ENCODE data around the gene PPDPF.

Gene PPDPF

DNA sequence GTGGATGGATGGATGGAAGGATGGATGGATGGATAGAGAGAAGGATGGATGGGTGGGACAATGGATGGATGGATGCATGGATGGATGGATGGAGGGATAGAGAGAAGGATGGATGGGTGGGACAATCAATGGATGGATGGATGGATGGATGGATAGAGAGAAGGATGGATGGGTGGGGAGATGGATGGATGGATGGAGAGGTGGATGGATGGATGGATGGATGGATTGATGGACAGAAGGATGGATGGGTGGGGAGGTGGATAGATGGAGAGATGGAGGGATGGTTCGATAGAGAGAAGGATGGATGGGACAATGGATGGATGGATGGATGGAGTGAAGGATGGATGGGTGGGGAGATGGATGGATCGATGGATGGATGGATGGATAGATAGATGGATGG lies 28.0 kb upstream of the PPDPF start:
- TF ChIP-seq EZH2 (IDR thresholded peaks at IDR 0.05) = no peak
- TF ChIP-seq FOXP2 (optimal IDR thresholded peaks at IDR 0.05; ENCODE audit: control extremely low read depth, extremely low read length, insufficient read depth) = no peak
- no peak for TF ChIP-seq POLR2AphosphoS5 (IDR thresholded peaks at IDR 0.05; ENCODE audit: borderline replicate concordance, low read depth, low read length)
- no peaks in the 10 kb centered on the region for H3K9me3 ChIP-seq (ENCODE audit: low read depth, low read length)
- H3K4me3 ChIP-seq = no peak overlapping the region
- no peaks in the 10 kb centered on the region for H3K36me3 ChIP-seq (ENCODE audit: insufficient read depth, low read length)
- no peak for DNase-seq (ENCODE audit: low read depth, low spot score)
- H3K27ac ChIP-seq = no peak overlapping the region
- H3K9ac ChIP-seq (ENCODE audit: insufficient read length) = no peak overlapping the region

- no peak overlapping the region for H3K9ac ChIP-seq (ENCODE audit: insufficient read length)
- no peak overlapping the region for H3K4me3 ChIP-seq
- TF ChIP-seq EZH2 (IDR thresholded peaks at IDR 0.05) = no peak
- TF ChIP-seq FOXP2 (optimal IDR thresholded peaks at IDR 0.05; ENCODE audit: control extremely low read depth, extremely low read length, insufficient read depth) = no peak
- TF ChIP-seq POLR2AphosphoS5 (IDR thresholded peaks at IDR 0.05; ENCODE audit: borderline replicate concordance, low read depth, low read length) = no peak
- no peaks in the 10 kb centered on the region for H3K36me3 ChIP-seq (ENCODE audit: insufficient read depth, low read length)
- H3K27ac ChIP-seq = no peak overlapping the region
- no peak for DNase-seq (ENCODE audit: low read depth, low spot score)
- H3K9me3 ChIP-seq (ENCODE audit: low read depth, low read length) = no peaks in the 10 kb centered on the region
Measured at GRCh38 chr20:63492982-63493381, 27.6 kb upstream of the PPDPF start.

DNA sequence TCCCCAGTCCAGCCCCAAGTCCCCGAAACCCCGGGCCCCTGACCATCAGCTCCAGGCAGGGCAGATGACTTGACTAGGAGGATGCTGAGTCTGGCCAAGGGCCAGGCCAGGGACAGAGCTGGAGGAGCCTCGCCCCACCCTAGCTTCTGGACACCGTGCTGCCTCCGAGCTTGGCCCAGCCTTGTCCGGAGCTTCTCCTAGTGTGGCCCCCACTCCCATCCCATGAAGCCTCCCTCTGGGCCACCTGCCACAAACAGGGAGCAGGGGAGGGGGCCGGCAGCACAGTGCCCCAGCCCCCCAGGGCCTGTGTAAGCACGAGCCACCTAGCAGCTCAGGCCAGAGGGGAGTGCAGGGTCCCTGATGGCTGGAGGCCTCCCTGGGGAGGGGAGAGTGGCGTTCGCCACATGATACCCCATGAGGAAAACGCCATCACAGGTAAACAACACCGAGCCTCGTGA lies 27.0 kb upstream of the PPDPF start:
- H3K27ac ChIP-seq = no peak overlapping the region
- DNase-seq (ENCODE audit: low read depth, low spot score) = no peak
- H3K36me3 ChIP-seq (ENCODE audit: insufficient read depth, low read length) = no peaks in the 10 kb centered on the region
- H3K4me3 ChIP-seq = no peak overlapping the region
- no peaks in the 10 kb centered on the region for H3K9me3 ChIP-seq (ENCODE audit: low read depth, low read length)
- H3K9ac ChIP-seq (ENCODE audit: insufficient read length) = no peak overlapping the region
- TF ChIP-seq FOXP2 (optimal IDR thresholded peaks at IDR 0.05; ENCODE audit: control extremely low read depth, extremely low read length, insufficient read depth) = no peak
- no peak for TF ChIP-seq EZH2 (IDR thresholded peaks at IDR 0.05)
- TF ChIP-seq POLR2AphosphoS5 (IDR thresholded peaks at IDR 0.05; ENCODE audit: borderline replicate concordance, low read depth, low read length) = no peak

- Histone ChIP-seq H3K4me3 (no peak overlapping the region), H3K9me3 (ENCODE audit: low read depth, low read length) (no peaks in the 10 kb centered on the region), H3K36me3 (ENCODE audit: insufficient read depth, low read length) (no peaks in the 10 kb centered on the region), H3K9ac (ENCODE audit: insufficient read length) (no peak overlapping the region), H3K27ac (no peak overlapping the region)
- no peak for DNase-seq (ENCODE audit: low read depth, low spot score)
- TF ChIP-seq FOXP2 (optimal IDR thresholded peaks at IDR 0.05; ENCODE audit: control extremely low read depth, extremely low read length, insufficient read depth) (no peak), POLR2AphosphoS5 (IDR thresholded peaks at IDR 0.05; ENCODE audit: borderline replicate concordance, low read depth, low read length) (no peak), EZH2 (IDR thresholded peaks at IDR 0.05) (no peak)
Measured at GRCh38 chr20:63494084-63494419, 26.5 kb upstream of the PPDPF start.

DNA sequence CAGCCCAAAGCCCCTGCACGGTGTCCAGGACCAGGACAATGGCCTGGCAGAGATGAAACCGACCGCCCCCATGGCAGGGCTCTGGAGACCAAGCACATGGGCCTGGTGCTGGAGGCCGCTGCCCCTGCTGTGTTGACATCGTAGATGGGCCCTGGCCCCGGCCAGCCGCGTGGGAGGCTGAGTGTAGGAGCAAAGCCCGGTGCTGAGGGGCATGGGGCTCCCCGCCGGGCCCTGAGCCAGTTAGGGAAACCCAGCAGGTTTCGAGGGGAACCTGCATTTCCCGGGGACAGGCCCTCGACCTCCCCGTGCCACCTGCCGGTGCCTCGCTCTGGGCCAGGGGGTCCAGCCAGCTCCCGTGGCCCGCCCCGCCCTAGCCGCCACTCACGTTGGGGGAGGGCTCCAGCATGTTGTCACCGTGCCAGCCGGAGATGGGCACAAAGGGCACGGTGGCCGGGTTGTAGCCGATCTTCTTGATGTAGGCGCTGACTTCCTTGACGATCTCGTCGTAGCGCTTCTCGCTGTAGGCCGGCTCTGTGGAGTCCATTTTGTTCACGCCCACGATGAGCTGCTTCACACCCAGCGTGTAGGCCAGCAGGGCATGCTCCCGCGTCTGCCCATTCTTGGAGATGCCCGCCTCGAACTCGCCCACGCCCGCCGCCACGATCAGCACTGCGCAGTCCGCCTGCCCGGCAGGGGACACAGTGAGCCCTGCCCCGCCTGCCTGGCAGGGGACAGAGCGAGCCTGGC lies 26.0 kb upstream of the PPDPF start:
- H3K36me3 ChIP-seq (ENCODE audit: insufficient read depth, low read length) = no peaks in the 10 kb centered on the region
- H3K4me3 ChIP-seq = no peak overlapping the region
- TF ChIP-seq EZH2 (IDR thresholded peaks at IDR 0.05) (no peak), POLR2AphosphoS5 (IDR thresholded peaks at IDR 0.05; ENCODE audit: borderline replicate concordance, low read depth, low read length) (no peak), FOXP2 (optimal IDR thresholded peaks at IDR 0.05; ENCODE audit: control extremely low read depth, extremely low read length, insufficient read depth) (no peak)
- H3K9ac ChIP-seq (ENCODE audit: insufficient read length) = no peak overlapping the region
- H3K27ac ChIP-seq = no peak overlapping the region
- no peak for DNase-seq (ENCODE audit: low read depth, low spot score)
- H3K9me3 ChIP-seq (ENCODE audit: low read depth, low read length) = no peaks in the 10 kb centered on the region

DNA sequence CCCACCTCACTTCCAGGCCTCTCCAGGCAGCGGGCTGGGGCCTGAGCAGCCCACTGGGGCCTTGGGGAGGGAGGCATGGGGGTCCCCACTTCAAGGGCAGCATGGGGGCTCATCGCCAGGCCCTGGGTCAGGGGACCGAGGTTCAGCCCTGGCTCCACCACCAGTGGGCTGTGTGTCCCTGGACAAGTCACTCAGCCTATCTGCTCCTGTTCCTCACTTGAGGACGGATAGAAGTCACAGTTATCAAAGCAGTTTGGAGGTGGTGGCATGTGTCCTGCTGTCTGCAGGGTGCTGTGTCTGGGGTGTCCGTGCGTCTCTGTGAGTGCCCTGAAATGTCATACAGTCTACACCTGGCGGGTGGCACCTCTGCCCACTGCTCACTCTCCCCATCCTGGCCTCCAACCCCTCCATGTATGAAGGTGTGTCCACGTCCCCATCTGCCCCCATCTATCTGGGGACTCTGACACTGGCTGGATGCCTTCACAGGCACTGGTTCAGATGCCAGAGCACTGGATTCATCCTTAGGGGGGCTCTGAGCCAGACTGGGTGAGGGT lies 25.3 kb upstream of the PPDPF start:
- no peak for TF ChIP-seq EZH2 (IDR thresholded peaks at IDR 0.05)
- TF ChIP-seq POLR2AphosphoS5 (IDR thresholded peaks at IDR 0.05; ENCODE audit: borderline replicate concordance, low read depth, low read length) = no peak
- no peak overlapping the region for H3K27ac ChIP-seq
- H3K9me3 ChIP-seq (ENCODE audit: low read depth, low read length) = no peaks in the 10 kb centered on the region
- DNase-seq (ENCODE audit: low read depth, low spot score) = no peak
- H3K9ac ChIP-seq (ENCODE audit: insufficient read length) = no peak overlapping the region
- no peak overlapping the region for H3K4me3 ChIP-seq
- H3K36me3 ChIP-seq (ENCODE audit: insufficient read depth, low read length) = no peaks in the 10 kb centered on the region

DNA sequence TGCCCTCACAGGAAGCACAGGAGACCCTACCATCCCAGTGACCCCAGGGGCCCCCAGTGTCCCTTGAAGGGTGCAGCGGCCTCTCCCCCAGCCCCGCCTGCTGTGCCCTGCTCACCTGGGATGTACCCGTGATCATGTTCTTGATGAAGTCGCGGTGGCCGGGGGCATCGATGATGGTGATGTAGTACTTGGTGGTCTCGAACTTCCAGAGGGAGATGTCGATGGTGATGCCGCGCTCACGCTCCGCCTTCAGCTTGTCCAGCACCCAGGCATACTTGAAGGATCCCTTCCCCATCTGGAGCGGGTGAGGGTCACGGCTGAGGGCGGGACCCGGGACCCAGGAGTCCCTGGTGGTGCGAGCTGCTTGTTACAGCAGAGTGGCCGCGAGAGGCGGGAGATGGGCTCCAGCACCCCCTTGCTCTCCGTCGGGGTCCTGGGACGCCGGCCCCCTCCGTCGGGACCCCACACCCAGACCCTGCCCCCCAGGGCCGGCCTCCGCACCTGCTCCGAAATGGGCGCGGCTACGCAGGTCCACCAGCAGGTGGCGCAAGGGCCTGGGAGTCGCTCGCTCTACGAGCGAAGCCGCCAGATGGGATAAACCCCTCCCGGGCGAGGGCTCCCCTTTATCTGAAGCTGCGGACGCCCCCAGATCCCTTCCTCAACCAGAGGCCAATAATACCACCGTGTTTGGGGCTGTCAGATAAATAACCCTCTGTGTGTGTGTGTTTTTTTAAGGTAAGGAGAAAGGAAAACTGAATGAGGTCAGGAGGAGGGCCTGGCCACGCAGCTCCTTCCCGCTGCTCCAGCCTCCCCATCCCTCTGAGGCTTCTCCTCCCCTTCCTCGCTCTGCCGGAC lies 24.6 kb upstream of the PPDPF start:
- Histone ChIP-seq H3K4me3 (no peak overlapping the region), H3K36me3 (ENCODE audit: insufficient read depth, low read length) (no peaks in the 10 kb centered on the region), H3K27ac (no peak overlapping the region), H3K9me3 (ENCODE audit: low read depth, low read length) (no peaks in the 10 kb centered on the region), H3K9ac (ENCODE audit: insufficient read length) (no peak overlapping the region)
- no peak for DNase-seq (ENCODE audit: low read depth, low spot score)
- TF ChIP-seq EZH2 (IDR thresholded peaks at IDR 0.05) = no peak
- no peak for TF ChIP-seq POLR2AphosphoS5 (IDR thresholded peaks at IDR 0.05; ENCODE audit: borderline replicate concordance, low read depth, low read length)
- TF ChIP-seq FOXP2 (optimal IDR thresholded peaks at IDR 0.05; ENCODE audit: control extremely low read depth, extremely low read length, insufficient read depth) = no peak

DNA sequence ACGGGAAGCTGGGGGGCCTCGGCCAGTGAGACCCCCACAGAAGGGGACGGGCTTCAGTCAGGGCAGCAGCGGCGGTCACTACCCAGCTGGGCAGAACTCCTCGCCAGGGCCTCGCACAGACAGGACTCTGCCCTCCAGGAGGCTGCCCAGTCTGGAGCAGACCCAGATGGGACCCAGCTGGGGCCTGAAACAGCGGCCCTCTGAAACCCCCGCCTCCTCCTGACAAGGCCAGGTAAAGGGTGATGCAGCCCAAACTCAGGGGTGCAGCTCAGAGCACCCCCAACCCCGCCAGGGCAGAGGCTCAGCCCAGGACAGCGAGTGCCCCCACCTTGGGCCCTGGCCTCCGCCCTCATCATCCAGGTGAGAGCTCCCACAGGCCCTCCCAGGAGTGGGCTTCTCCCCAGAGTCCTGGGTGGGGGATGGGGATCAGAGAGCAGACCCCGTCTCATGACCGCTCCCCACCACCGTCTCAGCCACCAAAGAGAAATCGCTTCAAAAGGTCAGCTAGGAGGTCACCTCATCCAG lies 23.9 kb upstream of the PPDPF start:
- Histone ChIP-seq H3K4me3 (no peak overlapping the region), H3K36me3 (ENCODE audit: insufficient read depth, low read length) (no peaks in the 10 kb centered on the region), H3K9me3 (ENCODE audit: low read depth, low read length) (no peaks in the 10 kb centered on the region), H3K27ac (no peak overlapping the region), H3K9ac (ENCODE audit: insufficient read length) (no peak overlapping the region)
- no peak for DNase-seq (ENCODE audit: low read depth, low spot score)
- no peak for TF ChIP-seq POLR2AphosphoS5 (IDR thresholded peaks at IDR 0.05; ENCODE audit: borderline replicate concordance, low read depth, low read length)
- TF ChIP-seq EZH2 (IDR thresholded peaks at IDR 0.05) = no peak
- TF ChIP-seq FOXP2 (optimal IDR thresholded peaks at IDR 0.05; ENCODE audit: control extremely low read depth, extremely low read length, insufficient read depth) = no peak

Data from SK-N-MC (cell line).